GM03348 (cell line): Measurements from ENCODE around the gene EAPP.
"Not testable (repeated sequence)": the region's sequence is repeated elsewhere in the genome, so short reads cannot be mapped to it uniquely, and the experiment has no call there.

Experiments
- DNase-seq: peaks from one replicate; pipeline ENCODE4 v3.0.0; 2012; ENCODE audit warnings: low spot score

Gene EAPP

GRCh38 chr14:34482463-34482862, 57.0 kb downstream of the EAPP start:
- no peak for DNase-seq

- no peak for DNase-seq
Measured at GRCh38 chr14:34479694-34480093, 59.8 kb downstream of the EAPP start.

DNA sequence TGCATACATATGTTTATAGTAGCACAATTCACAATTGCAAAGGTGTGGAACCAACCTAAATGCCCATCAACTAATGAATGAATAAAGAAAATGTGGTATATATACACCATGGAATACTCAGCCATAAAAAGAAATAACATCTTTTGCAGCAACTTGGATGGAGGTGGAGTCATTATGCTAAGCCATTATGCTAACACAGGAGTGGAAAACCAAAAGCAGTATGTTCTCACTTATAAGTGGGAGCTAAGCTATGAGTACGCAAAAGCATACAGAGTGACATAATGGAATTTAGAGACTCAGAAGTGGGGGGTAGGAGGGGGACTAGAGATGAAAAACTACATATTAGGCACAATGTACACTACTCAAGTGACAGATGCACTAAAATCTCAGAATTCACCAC, 61.2 kb downstream of the EAPP start:
- DNase-seq: no peak

DNA sequence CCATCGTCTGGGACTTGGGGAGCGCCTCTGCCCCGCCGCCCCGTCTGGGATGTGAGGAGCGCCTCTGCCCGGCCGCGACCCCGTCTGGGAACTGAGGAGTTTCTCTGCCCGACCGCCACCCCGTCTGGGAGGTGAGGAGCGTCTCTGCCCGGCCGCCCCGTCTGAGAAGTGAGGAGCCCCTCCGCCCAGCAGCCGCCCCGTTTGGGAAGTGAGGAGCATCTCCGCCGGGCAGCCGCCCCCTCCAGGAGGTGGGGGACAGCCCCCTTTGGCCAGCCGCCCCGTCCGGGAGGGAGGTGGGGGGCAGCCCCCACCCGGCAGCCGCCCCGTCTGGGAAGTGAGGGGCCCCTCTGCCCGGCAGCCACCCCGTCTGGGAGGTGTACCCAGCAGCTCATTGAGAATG, 63.5 kb downstream of the EAPP start:
- not testable (repeated sequence) for DNase-seq

GRCh38 chr14:34475163-34475562, 64.3 kb downstream of the EAPP start:
- DNase-seq: no peak

DNA sequence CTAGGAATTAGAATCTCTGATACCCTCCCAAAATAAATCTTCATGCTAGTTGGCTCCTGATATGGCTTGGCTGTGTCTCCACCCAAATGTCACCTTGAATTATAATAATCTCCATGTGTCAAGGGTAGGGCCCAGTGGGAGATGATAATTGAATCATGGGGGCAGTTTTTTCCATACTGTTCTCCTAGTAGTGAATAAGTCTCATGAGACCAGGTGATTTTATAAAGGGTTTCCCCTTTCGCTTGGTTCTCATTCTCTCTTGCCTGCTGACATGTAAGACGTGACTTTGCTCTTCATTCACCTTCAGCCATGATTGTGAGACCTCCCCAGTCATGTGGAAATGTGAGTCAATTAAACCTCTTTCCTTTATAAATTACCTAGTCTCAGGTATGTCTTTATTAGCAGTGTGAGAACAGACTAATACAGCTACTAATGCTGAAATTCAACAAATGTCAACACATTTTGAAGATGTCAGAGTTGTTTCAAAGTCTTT, 65.3 kb downstream of the EAPP start:
- DNase-seq: no peak

GRCh38 chr14:34472706-34473279, 66.7 kb downstream of the EAPP start:
- DNase-seq: no peak

DNA sequence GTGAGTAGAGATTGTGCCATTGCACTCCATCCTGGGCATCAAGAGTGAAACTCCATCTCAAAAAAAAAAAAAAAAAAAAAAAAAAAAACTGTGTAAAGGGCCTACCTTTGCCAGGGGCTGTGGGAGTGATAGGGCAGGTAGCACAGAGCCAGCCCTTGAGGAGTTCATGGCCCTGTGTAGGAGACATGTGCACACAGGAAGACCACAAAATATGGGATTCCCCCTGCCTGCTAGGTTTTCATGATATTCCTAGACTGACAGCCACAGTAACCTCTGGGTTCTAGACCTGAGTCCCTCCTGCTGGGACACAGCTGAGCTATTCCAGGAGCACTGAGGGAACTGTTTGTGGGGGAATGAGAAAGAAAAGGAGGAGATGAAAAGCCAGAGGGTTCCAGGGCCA, 69.2 kb downstream of the EAPP start:
- DNase-seq: no peak

- no peak for DNase-seq
Measured at GRCh38 chr14:34466691-34467090, 72.8 kb downstream of the EAPP start.
